Lung (tissue), 12 donors: Measurements from ENCODE around the gene PIK3R2. TPM values are rescaled to one million over a fixed set of nuclear protein-coding genes. Genes with fewer than 3 reads are reported as not detected.

Source experiments
- ATAC-seq: fragments of 200-7000 bp; cut with Tn5 transposase; one replicate; pipeline ENCODE4 v1.9.1; 2020; ENCODE audit warnings: moderate number of reproducible peaks; ENCODE audit not compliant: insufficient read depth, low FRiP score
- DNase-seq, 3 donors: peaks; one replicate each; pipeline ENCODE4 v3.0.0-alpha.2; 2013 to 2017
- H3K27ac ChIP-seq, 2 donors: one replicate each; pipeline ENCODE4 v1.5.1; 2013; ENCODE audit warnings: mild to moderate bottlenecking in 2 of 2, moderate library complexity in 2 of 2, control low read depth in 1 of 2, inconsistent platforms in 1 of 2, low read depth in 1 of 2, low read length in 1 of 2
- H3K27me3 ChIP-seq, 3 donors: one replicate each; pipeline ENCODE4 v1.5.1; 2013; ENCODE audit warnings: low read length in 2 of 3; ENCODE audit not compliant: control insufficient read depth in 3 of 3, insufficient read depth in 3 of 3
- H3K36me3 ChIP-seq, 4 donors: one replicate each; pipeline ENCODE4 v1.5.1; 2013; ENCODE audit warnings: low read length in 4 of 4, mild to moderate bottlenecking in 1 of 4, moderate library complexity in 1 of 4; ENCODE audit not compliant: control insufficient read depth in 4 of 4, insufficient read depth in 4 of 4
- H3K4me1 ChIP-seq, 5 donors: one replicate each; pipeline ENCODE4 v1.5.1; 2013; ENCODE audit warnings: low read length in 5 of 5, mild to moderate bottlenecking in 2 of 5, moderate library complexity in 1 of 5; ENCODE audit not compliant: control insufficient read depth in 5 of 5, insufficient read depth in 5 of 5
- H3K4me3 ChIP-seq: one replicate; pipeline ENCODE4 v1.5.1; 2013; ENCODE audit warnings: mild to moderate bottlenecking, control low read depth, moderate library complexity
- H3K9ac ChIP-seq, 2 donors: one replicate each; pipeline ENCODE4 v1.5.1; 2013; ENCODE audit warnings: low read length in 2 of 2, control low read depth in 1 of 2; ENCODE audit not compliant: insufficient read depth in 1 of 2
- H3K9me3 ChIP-seq, 4 donors: one replicate each; pipeline ENCODE4 v1.5.1; 2013; ENCODE audit warnings: low read length in 3 of 4, mild to moderate bottlenecking in 1 of 4, moderate library complexity in 1 of 4; ENCODE audit not compliant: control insufficient read depth in 4 of 4, insufficient read depth in 3 of 4
- CTCF ChIP-seq: IDR thresholded peaks from 2 replicates; pipeline ENCODE4 v1.5.1; 2012; ENCODE audit warnings: mild to moderate bottlenecking; ENCODE audit errors: control extremely low read depth, extremely low read depth
- WGBS, 2 donors: extraction: QIAGEN DNeasy Blood & Tissue Kit; methylation state at CpG; one replicate each; pipeline ENCODE4 v1.1.7; 2013; 5-methylcytosine and 5-hydroxymethylcytosine counted together
- polyA plus RNA-seq, 2 donors: library from polyadenylated mRNA; stranded (reverse); fragments of 200-250 nt; gene quantifications; one replicate each; pipeline ENCODE4 v1.2.1, GENCODE V29; 2013
- total RNA-seq, 2 donors: library from RNA; depleted of rRNA in 1 of 2; stranded (reverse); fragments of >200 nt in 1 of 2; gene quantifications; one replicate each; pipeline ENCODE4 v1.2.1, GENCODE V29; 2014 to 2021
- donor health status: control.
- donor health status: control.
- donor health status: Bipolar disorder and iron deficiency.
- donor health status: healthy.
- donor health status: DM: yes; HTN: yes; CAD: no.

PIK3R2 gene
- total and polyA plus RNA-seq, 4 donors: 7.0 to 36.2 (median 20.4) TPM

- ATAC-seq: no peak
- no peak for DNase-seq
- Histone ChIP-seq H3K36me3 (peaks cover 0 to 41% (median 11%) of the 10 kb centered on the region in 4 donors), H3K9ac (no peak overlapping the region), H3K27ac (no peak overlapping the region), H3K9me3 (peaks cover 0 to 4% (median 0%) of the 10 kb centered on the region in 4 donors), H3K4me1 (no peaks in the 10 kb centered on the region), H3K27me3 (no peaks in the 10 kb centered on the region), H3K4me3 (no peak overlapping the region)
- 86 to 89% methylated on average over 31 of the region's 31 CpGs for WGBS, 2 donors
- no peak for TF ChIP-seq CTCF
Measured at GRCh38 chr19:18131841-18132596, 20.9 kb upstream of the PIK3R2 start.

GRCh38 chr19:18135712-18136584 is 17.0 kb upstream of the PIK3R2 start:
- ATAC-seq: no peak

GRCh38 chr19:18137242-18137641 is 15.7 kb upstream of the PIK3R2 start:
- H3K27me3 ChIP-seq: no peaks in the 10 kb centered on the region
- no peak overlapping the region for H3K4me3 ChIP-seq
- 86 to 87% methylated on average over 11 of the region's 11 CpGs for WGBS, 2 donors
- no peaks in the 10 kb centered on the region for H3K9me3 ChIP-seq
- no peaks in the 10 kb centered on the region for H3K4me1 ChIP-seq
- no peak for TF ChIP-seq CTCF
- no peak overlapping the region for H3K9ac ChIP-seq
- no peak for ATAC-seq
- DNase-seq: no peak
- peaks cover 0 to 40% (median 15%) of the 10 kb centered on the region in 4 donors for H3K36me3 ChIP-seq
- H3K27ac ChIP-seq: no peak overlapping the region

More at GRCh38 chr19:18135712-18136584, 17.0 kb upstream of the PIK3R2 start:
- Histone ChIP-seq H3K36me3 (peaks cover 0 to 43% (median 10%) of the 10 kb centered on the region in 4 donors), H3K9me3 (no peaks in the 10 kb centered on the region), H3K27me3 (no peaks in the 10 kb centered on the region), H3K4me3 (no peak overlapping the region), H3K27ac (no peak overlapping the region), H3K4me1 (no peaks in the 10 kb centered on the region), H3K9ac (no peak overlapping the region)
- 93 to 94% methylated on average over 18 of the region's 18 CpGs for WGBS, 2 donors
- TF ChIP-seq CTCF: no peak
- DNase-seq: no peak
